Right lobe of liver (tissue), 6 donors: ENCODE measurements around the gene KCNF1. TPM values are rescaled to one million over a fixed set of nuclear protein-coding genes. Genes with fewer than 3 reads are reported as not detected.

ENCODE experiments used
- ATAC-seq, 4 donors: fragments of 200-7000 bp; cut with Tn5 transposase; one replicate each; pipeline ENCODE4 v1.9.1; 2020; ENCODE audit warnings: mild to moderate bottlenecking in 4 of 4, moderate library complexity in 4 of 4
- DNase-seq, 3 donors: peaks; one replicate each; pipeline ENCODE4 v3.0.0-alpha.2; 2020
- H3K27ac ChIP-seq, 3 donors: fragments of 200-600 bp; one replicate each; pipeline ENCODE4 v1.8.0; 2022
- H3K27me3 ChIP-seq, 2 donors: fragments of 200-600 bp; one replicate each; pipeline ENCODE4 v1.8.0; 2022
- H3K36me3 ChIP-seq, 4 donors: fragments of 200-600 bp; sonication (generic) in 1 of 4; one replicate each; pipeline versions ENCODE4 v1.5.1 to v1.8.0; 2017 to 2022; ENCODE audit warnings: control low read depth in 1 of 4
- H3K4me1 ChIP-seq, 4 donors: fragments of 200-600 bp; sonication (generic) in 1 of 4; one replicate each; pipeline versions ENCODE4 v1.5.1 to v1.8.0; 2017 to 2022; ENCODE audit warnings: control low read depth in 1 of 4
- H3K4me3 ChIP-seq, 3 donors: fragments of 200-600 bp; one replicate each; pipeline ENCODE4 v1.8.0; 2022
- H3K9me3 ChIP-seq, 4 donors: fragments of 200-600 bp; sonication (generic) in 1 of 4; one replicate each; pipeline versions ENCODE4 v1.5.1 to v1.8.0; 2017 to 2022; ENCODE audit warnings: control low read depth in 1 of 4
- CTCF ChIP-seq, 4 donors: fragments of 200-600 bp in 3 of 4; fragments of 450-650 bp in 1 of 4; IDR thresholded peaks; one replicate each; pipeline versions ENCODE4 v1.5.1 to v1.8.0; 2016 to 2022; ENCODE audit warnings: antibody characterized with exemption in 4 of 4, mild to moderate bottlenecking in 2 of 4
- POLR2A ChIP-seq: fragments of 450-650 bp; IDR thresholded peaks from one replicate; pipeline ENCODE4 v1.6.1; 2017; ENCODE audit warnings: antibody characterized with exemption, mild to moderate bottlenecking
- WGBS: methylation state at CpG from one replicate; pipeline ENCODE4 v1.1.6; 2018; ENCODE audit warnings: low coverage, low lambda C conversion rate; ENCODE audit not compliant: insufficient coverage; ENCODE audit errors: missing lambda C conversion rate; 5-methylcytosine and 5-hydroxymethylcytosine counted together
- intact Hi-C, 2 donors: fragments of 100-400 bp; cut with DNase I; formaldehyde crosslinking; loops; one replicate each; pipeline versions ENCODE4 v1.11.2 to v1.14.1; 2022
- total RNA-seq, 6 experiments: library from RNA; depleted of rRNA in 2 of 6; stranded (reverse); fragments of >200 nt in 2 of 6; fragmentation: NEBNext Ultra II Directional in 3 of 6; extraction: Animal tissue kit (Norgen Biotek cat#: 25700) in 3 of 6; gene quantifications; one replicate each; pipeline versions ENCODE4 v1.1.0 to v1.2.4, GENCODE V29; 2016 to 2023
- donor health status: DM: no; HTN: yes; CAD: no.
- donor health status: DM: no; HTN: no; CAD: no.
- donor health status: DM: no; HTN: no; CAD: no.
- donor health status: DM: no; HTN: yes; CAD: no.
- donor health status: DM: no; HTN: yes; CAD: no.

The KCNF1 gene
- total RNA-seq, 6 experiments from 2014 or later = not detected

DNA sequence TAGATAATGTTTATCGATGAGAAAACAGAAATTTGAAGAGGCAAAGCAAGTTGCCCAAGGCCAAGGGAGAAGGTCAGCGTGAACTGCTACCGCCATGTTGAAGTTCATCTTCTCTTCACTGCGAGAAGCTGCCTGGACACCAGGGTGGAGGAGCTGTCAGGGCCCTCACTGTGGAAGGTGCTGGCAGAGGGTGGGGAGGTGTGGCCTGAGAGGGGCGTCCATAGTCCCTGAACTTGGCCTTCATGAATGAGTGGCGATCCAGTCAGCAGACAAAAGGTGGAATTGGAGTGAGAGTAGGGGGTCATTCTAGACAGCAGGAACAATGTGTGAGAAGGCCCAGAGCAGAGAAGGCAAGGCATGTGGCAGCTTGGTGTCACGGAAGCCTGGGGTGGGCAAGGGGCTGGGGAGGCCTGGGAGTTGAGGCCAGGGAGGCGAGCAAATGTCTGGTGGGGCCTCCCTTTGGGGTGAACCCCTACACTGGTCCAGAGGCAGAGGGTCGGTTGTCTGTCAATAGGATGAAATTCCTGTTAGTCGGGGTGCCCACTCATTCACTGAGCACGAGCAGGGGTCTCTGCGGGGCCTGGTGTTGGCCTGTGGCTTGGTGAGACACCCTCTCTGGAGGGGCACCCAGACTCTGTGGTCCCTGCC lies 33.3 kb upstream of the KCNF1 start:
- no peaks in the 10 kb centered on the region for H3K9me3 ChIP-seq
- no peaks in the 10 kb centered on the region for H3K36me3 ChIP-seq
- peaks cover 0 to 2% (median 0%) of the 10 kb centered on the region in 4 donors for H3K4me1 ChIP-seq
- intact Hi-C loops = no loop called here
- no peak for TF ChIP-seq POLR2A
- TF ChIP-seq CTCF (IDR thresholded peaks at IDR 0.05) = no peak
- no peak overlapping the region for H3K4me3 ChIP-seq
- no peak for ATAC-seq
- WGBS = 72% methylated on average over 4 of the region's 12 CpGs
- no peak for DNase-seq
- no peak overlapping the region for H3K27ac ChIP-seq
- H3K27me3 ChIP-seq = no peaks in the 10 kb centered on the region

DNA sequence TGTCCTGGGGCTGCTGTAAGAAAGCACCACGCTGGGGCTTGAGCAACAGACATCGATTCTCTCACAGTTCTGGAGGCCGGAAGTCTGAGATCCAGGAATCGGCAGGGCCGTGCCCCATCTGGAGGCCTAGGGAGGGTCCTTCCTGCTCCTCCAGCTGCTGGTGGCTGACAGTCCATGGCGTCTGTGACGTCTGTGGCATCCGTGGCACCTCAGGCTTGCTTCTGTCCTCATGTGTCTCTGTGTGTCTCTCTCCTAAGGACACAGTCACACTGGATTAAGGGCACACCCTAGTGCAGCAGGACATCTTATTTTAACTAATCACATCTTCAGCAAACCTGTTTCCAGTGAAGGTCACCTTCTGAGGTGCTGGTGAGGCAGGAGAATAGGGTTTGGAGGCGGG lies 32.6 kb upstream of the KCNF1 start:
- no peak for TF ChIP-seq POLR2A
- no peak for TF ChIP-seq CTCF (IDR thresholded peaks at IDR 0.05)
- no peaks in the 10 kb centered on the region for H3K27me3 ChIP-seq
- peaks cover 0 to 10% (median 0%) of the 10 kb centered on the region in 4 donors for H3K4me1 ChIP-seq
- no peak overlapping the region for H3K27ac ChIP-seq
- no peak for ATAC-seq
- intact Hi-C loops = no loop called here
- no peaks in the 10 kb centered on the region for H3K9me3 ChIP-seq
- H3K36me3 ChIP-seq = no peaks in the 10 kb centered on the region
- 50% methylated on average over 2 of the region's 9 CpGs for WGBS
- no peak for DNase-seq
- no peak overlapping the region for H3K4me3 ChIP-seq

DNA sequence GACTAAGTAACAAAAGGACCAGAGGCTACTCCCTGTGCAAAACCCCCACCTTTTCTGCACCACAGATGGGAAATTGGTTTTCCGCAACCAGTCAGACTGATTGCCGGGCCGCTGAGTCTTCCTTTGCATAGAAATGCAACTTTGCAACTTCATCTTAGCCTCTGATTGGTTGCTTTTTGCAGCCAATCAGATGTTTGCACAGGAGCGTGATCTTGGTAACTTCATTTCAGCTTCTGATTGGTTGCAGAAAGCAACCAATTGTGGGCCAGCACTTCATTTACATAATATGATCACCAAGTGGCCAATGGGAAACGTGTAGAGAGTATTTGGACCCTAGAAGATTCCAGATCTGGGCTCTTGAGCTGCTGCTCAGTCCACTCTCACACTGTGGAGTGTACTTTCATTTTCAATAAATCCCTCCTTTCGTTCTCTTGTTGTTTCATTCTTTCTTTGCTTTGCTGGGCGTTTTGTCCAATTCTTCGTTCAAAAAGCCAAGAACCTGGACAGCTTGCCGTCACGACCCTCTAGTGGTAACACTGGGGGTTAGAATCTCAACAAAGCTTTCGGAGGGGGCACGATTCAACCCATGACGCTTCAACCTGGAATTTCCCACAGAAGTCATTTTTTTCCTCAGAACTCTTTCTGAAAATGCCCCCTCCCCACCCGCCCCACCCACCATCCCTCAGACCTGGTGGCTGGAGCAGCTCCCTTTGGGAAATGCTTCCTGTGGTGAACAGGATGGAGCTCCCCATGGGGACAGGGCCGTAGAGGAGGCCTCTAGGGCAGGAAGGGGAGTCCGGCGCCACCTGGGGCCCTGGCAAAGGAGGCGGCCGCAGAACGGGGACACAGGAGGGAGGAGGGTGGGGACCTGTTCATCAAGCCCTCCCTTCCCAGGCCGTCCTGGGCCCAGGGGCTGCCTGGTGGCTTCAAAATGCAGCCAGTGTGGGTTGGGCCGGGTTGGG lies 31.8 kb upstream of the KCNF1 start:
- Histone ChIP-seq H3K27ac (no peak overlapping the region), H3K4me3 (no peak overlapping the region), H3K36me3 (no peaks in the 10 kb centered on the region), H3K4me1 (peaks cover 0 to 15% (median 0%) of the 10 kb centered on the region in 4 donors), H3K9me3 (no peaks in the 10 kb centered on the region), H3K27me3 (no peaks in the 10 kb centered on the region)
- DNase-seq = no peak
- TF ChIP-seq CTCF (IDR thresholded peaks at IDR 0.05) (no peak), POLR2A (no peak)
- intact Hi-C loops = no loop called here
- WGBS = 70% methylated on average over 12 of the region's 22 CpGs
- no peak for ATAC-seq

DNA sequence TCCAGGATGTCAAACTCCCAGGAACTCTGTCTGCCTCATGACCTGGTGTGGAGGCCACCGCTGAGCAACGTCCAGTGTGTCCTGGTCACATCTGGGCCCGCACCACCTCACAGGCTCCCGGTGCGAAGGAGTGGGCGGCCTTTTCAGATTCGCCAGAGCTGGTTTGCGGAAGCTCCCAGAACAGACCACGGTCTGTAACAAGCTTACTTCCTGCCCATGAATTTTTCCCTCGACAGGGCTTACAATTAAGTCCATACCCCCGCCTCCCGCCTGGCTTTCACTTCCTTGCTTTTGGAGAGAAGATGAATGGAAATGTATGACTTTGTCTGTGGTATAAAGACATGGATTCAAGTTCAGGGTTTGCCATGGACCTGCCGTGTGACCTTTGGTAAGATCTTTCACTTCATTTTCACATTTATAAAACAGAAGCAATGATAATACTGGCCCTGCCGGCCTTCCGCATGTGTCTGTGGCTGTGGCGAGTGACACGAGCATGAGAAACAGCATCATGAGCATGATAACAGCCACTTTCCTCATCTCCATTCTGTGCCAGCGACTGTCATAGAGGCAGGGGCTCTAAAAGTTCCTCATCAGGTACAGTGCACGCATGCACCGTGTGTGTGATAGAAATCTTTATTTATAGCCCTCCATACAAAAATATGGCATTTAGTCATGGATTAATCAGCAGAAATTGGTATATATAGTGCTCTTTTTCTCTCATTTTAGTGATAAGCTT lies 31.0 kb upstream of the KCNF1 start:
- 77% methylated on average over 12 of the region's 20 CpGs for WGBS
- Histone ChIP-seq H3K27ac (no peak overlapping the region), H3K4me3 (no peak overlapping the region), H3K36me3 (no peaks in the 10 kb centered on the region), H3K9me3 (no peaks in the 10 kb centered on the region), H3K4me1 (peaks cover 0 to 15% (median 0%) of the 10 kb centered on the region in 4 donors), H3K27me3 (no peaks in the 10 kb centered on the region)
- intact Hi-C loops = no loop called here
- TF ChIP-seq CTCF (IDR thresholded peaks at IDR 0.05) = no peak
- no peak for TF ChIP-seq POLR2A
- ATAC-seq = peak in 2 of 4 donors; percentile 21 to 46
- DNase-seq = no peak
